ENCODE data around the gene CLDN6.

CLDN6 gene

GRCh38 chr16:3060339-3061127 lies 42.5 kb upstream of the CLDN6 start:
- no peak overlapping the region for H3K4me3 ChIP-seq (ENCODE audit: low read length)
- no peak for DNase-seq (ENCODE audit: low read depth)
- no peak for TF ChIP-seq CTCF (conservative IDR thresholded peaks at IDR 0.05; ENCODE audit: low read depth, low read length)

- no peak for DNase-seq (ENCODE audit: low read depth)
- no peak for TF ChIP-seq CTCF (conservative IDR thresholded peaks at IDR 0.05; ENCODE audit: low read depth, low read length)
- peak overlapping the region; percentile 47 for H3K4me3 ChIP-seq (ENCODE audit: low read length)
These were observed 41.8 kb upstream of the CLDN6 start for GRCh38 chr16:3059723-3060242.

- peak overlapping the region; percentile 69 for H3K4me3 ChIP-seq (ENCODE audit: low read length)
- TF ChIP-seq CTCF (conservative IDR thresholded peaks at IDR 0.05; ENCODE audit: low read depth, low read length) = peak; percentile 54
- peak; percentile 24 for DNase-seq (ENCODE audit: low read depth)
These were observed 41.2 kb upstream of the CLDN6 start for GRCh38 chr16:3059041-3059722.

GRCh38 chr16:3058139-3059030 lies 40.4 kb upstream of the CLDN6 start:
- peak; percentile 13 for TF ChIP-seq CTCF (conservative IDR thresholded peaks at IDR 0.05; ENCODE audit: low read depth, low read length)
- H3K4me3 ChIP-seq (ENCODE audit: low read length) = peak overlapping the region; percentile 69
- no peak for DNase-seq (ENCODE audit: low read depth)

DNA sequence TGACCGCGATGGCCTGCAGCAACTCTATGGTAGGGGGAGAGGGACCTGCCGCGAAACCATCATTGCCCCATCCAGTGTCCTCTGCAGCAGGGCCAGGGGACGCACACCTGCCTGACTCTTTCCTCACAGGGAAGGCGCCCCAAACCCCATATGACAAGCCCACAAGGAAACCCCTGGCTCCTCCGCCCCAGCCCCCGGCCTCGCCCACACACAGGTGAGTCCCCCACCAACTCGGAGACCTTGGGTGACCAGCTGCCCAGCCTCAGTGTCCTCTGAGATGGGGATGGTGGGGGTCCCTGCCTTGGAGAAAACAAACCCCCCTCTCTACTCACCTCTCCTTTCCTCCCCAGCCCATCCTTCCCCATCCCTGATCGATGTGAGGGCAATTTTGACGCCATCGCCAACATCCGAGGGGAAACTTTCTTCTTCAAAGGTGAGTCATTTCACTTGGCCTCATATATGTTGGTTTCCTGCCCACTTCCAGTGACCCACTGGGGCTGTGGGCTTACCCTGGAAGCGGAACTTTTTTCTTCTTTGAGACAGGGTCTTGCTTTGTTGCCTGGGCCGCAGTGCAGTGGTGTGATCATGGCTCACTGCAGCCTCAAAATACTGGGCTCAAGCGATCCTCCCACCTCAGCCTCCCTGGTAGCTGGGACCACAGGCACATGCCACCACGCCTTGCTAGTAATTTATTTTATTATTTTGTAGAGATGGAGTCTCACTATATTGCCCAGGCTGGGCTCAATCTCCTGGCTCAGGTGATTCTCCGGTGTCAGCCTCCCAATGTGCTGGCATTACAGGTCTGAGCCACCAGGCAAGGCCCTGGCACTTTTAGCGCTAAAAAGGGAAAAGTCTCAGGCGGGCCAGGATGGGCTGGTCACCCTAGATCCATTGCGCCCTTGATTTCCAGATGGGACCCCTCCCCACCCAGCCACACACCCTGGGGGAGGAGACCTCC lies 39.5 kb upstream of the CLDN6 start:
- TF ChIP-seq CTCF (conservative IDR thresholded peaks at IDR 0.05; ENCODE audit: low read depth, low read length) = no peak
- no peak overlapping the region for H3K4me3 ChIP-seq (ENCODE audit: low read length)
- DNase-seq (ENCODE audit: low read depth) = no peak
